ENCODE data around the gene CHRFAM7A.
"Not testable (repeated sequence)": the region's sequence is repeated elsewhere in the genome, so short reads cannot be mapped to it uniquely, and the experiment has no call there.

- TF ChIP-seq EZH2phosphoT487 (IDR thresholded peaks at IDR 0.05; ENCODE audit: insufficient read depth, low read depth); EZH2 (IDR thresholded peaks at IDR 0.05; ENCODE audit: insufficient read depth, poor library complexity, severe bottlenecking): not testable (repeated sequence)
Observed at GRCh38 chr15:30377082-30377413, 16.3 kb downstream of the CHRFAM7A start.
